GM18867 (cell line): ENCODE data around the gene SELENOF.
"Not testable (repeated sequence)": the region's sequence is repeated elsewhere in the genome, so short reads cannot be mapped to it uniquely, and the experiment has no call there.

Experiments used
- ATAC-seq: cut with Tn5 transposase; IDR thresholded peaks from one replicate; pipeline ENCODE4 v1.9.1; 2021; ENCODE audit warnings: mild to moderate bottlenecking, moderate library complexity; ENCODE audit not compliant: unreplicated experiment

SELENOF gene

GRCh38 chr1:86922445-86922844 lies 8.5 kb upstream of the SELENOF start:
- no peak for ATAC-seq

DNA sequence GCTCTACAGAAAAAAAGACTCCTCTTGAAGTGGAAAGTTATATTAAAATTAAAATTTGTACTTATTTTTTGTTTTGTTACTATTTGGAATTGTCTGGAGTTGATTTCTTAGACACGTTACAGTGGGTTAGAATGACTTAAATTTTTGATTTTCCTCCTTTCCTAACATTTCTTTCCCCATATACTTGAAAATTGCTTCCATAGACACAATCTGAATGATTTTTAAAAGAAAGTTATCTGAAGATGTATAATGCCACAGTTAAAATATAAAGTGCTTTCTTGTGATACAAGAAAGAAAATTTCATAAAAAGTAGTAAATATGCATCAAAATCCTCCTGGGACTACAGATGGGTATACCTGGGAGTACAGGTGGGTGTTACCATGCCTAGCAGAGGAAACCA lies 2.8 kb upstream of the SELENOF start:
- no peak for ATAC-seq

GRCh38 chr1:86915737-86916235 lies 1.9 kb upstream of the SELENOF start:
- no peak for ATAC-seq

- ATAC-seq: peak; percentile 20
Measured at GRCh38 chr1:86914998-86915736, 1.2 kb upstream of the SELENOF start.

- no peak for ATAC-seq
Measured at GRCh38 chr1:86914601-86914997, 673 bp upstream of the SELENOF start, which contains the start of gene HS2ST1. HS2ST1 (plus strand) TSS chr1:86914635.

DNA sequence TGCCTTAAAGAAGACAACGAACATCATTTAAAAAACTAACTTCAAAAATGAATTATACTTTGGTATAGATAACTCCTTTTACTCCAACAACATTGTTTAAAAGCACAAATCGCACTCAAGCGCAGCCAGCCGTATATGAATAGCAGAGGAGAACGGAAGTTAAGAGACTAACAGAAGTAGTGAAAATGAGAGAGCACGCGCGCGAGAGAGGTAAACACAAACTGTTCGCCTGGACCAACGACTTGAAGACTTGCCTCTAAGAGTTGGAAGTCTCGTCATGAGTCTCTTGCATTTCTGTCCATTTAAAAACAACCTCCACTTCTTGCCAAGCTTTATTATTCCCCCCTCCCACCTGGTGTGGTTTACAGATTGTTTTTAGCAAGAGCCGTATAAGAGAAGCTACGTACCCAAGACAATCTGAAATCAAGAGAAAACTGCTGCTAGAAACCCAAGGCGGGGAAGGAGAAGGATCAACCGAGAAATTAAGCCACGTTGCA lies 479 bp downstream of the SELENOF start:
- ATAC-seq: peak; percentile 23

GRCh38 chr1:86912281-86912900 lies 1.5 kb downstream of the SELENOF start:
- no peak for ATAC-seq

DNA sequence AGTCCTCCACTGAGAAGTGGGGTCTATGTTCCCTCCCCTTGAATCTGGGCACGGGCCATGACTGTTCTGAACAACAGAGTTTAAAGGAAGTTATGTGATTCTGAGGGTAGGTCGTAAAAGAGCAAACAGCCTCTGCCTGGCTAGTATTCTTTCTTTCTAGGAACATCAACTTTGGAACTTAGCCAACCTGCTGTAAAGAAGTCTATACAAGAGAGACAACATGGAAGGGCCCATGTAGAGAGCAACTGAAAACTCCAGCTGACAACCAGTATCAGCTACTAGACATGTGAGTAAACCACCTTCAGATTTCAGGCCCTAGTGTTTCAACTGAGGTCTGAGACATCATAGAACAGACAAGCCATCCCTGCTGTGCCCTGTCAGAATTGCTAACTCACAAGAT lies 7.5 kb downstream of the SELENOF start:
- no peak for ATAC-seq

DNA sequence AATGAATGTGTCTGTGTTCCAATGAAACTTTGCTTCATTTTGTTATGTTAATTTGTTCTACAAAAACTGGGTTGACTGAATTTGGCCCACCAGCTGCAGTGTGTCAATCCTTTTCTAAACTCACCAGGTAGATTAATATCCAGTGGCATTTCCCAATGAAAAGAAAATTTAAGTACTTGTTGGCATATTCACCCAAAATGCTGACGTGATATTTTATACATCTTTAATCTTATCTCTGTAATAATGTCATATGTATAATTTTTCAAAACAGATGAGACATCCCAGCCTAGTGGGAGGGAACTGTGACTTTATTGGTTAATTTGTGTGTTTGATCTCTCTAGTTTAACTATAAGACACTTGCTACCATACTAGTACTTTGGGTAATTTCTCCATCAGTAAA lies 8.1 kb downstream of the SELENOF start:
- no peak for ATAC-seq

GRCh38 chr1:86899401-86899800 lies 14.5 kb downstream of the SELENOF start:
- ATAC-seq: not testable (repeated sequence)

- no peak for ATAC-seq
Measured at GRCh38 chr1:86888327-86888726, 25.6 kb downstream of the SELENOF start.

GRCh38 chr1:86887479-86888162 lies 26.3 kb downstream of the SELENOF start:
- peak; percentile 64 for ATAC-seq

DNA sequence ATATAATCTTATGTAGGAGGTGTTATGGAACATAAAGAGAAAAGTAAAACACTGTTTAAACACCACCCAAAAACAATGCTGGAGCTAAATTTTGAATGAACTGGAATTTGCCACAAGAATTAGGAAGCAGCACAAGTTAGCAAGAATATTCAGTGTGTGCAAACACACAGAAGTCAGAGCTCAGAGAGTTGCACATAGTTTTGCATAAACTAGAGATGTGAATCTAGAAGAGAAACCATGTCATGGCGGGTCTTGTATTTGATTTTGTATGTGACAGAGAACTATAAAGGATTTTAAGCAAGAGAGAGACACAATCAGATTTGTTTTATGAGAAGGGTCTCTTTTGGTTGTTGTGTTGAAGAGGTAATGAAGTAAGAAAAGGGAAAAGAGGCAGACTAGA lies 38.2 kb downstream of the SELENOF start:
- ATAC-seq: peak; percentile 68

DNA sequence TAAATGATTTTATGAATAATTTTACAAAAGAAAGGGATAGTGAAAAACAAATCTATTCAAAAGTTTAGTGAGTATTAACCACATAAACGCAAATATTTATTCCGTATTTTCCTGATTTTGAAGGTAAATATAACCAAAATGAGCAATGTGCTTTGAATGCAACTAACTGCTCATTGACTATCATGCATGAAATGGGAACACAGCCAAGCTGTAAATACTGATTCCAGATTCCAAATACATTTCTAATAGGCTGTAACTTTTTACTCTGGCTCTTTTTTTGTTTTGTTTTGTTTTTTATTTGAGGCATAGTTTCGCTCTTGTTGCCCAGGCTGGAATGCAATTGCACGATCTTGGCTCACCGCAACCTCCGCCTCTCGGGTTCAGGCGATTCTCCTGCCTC lies 41.8 kb downstream of the SELENOF start:
- no peak for ATAC-seq

GRCh38 chr1:86871001-86871400 lies 42.9 kb downstream of the SELENOF start:
- no peak for ATAC-seq

DNA sequence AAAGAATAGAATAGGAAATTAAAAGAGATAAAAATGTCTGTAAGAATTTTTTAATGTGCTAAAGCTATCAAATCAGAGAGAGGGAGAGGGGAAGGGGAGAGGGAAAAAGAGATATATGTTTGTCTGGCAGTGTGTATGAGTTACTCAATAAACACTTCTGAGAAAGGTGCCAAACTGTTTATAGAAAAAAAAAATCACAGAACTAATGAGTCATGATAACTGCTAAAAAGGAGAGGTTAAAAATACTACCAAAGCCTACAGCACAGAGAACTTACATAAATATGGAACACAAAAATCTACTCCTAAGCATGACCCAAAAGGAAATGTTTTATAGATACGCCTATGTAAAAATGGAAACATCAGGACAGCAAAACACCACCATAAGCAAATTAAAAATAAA lies 45.4 kb downstream of the SELENOF start:
- no peak for ATAC-seq

GRCh38 chr1:86867278-86867677 lies 46.6 kb downstream of the SELENOF start:
- ATAC-seq: not testable (repeated sequence)

DNA sequence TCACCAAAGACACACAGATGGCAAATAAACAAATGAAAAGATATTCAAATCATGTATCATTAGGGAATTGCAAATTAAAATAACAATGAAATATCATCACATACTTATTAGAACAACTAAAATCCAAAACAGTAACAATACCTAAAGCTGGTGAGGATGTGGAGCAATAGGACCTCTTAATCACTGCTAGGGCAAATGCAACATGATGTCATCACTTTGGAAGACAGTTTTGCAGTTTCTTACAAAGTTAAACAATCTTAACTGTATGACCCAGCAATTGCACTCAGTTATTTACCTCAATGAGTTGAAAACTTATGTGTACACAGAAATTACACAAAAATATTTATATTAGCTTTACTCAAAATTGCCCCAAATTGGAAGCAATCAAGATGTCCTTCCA lies 47.3 kb downstream of the SELENOF start:
- peak; percentile 26 for ATAC-seq

DNA sequence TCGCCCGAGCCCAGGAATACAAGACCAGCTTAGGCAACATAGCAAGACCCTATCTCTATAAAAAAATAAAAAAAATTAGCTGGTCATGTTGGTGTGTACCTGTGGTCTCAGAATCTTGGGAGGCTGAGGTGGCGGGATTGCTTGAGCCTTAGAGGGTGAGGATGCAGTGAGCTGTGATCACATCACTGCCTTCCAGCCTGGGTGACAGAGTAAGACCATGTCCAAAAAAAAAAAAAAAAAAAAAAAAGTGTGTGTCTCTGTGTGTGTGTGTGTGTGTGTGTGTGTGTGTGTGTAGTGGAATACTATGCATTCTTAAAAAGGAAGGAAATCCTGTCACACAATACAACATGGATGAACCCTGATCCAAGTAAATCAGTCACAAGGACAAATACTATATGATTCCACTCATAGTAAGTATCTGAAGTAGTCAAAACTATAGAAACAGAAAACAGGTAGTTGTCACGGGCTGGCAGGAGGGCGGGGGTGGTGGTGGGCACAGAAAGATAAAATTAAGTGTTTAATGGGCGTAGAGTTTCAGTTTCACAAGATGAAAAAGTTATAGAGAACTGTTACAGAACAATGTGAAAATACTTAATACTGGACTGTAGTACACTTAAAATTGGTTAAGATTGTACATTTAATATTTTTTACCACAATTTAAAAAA lies 47.8 kb downstream of the SELENOF start:
- ATAC-seq: peak; percentile 70

- ATAC-seq: no peak
Measured at GRCh38 chr1:86862920-86863319, 51.0 kb downstream of the SELENOF start.

- no peak for ATAC-seq
Measured at GRCh38 chr1:86861424-86861823, 52.5 kb downstream of the SELENOF start.
